IPS-15b (cell line): ENCODE measurements around the gene TWF1.

Experiments used
- H3K27me3 ChIP-seq: one replicate; pipeline ENCODE4 v1.6.1; 2013; ENCODE audit warnings: low read length; ENCODE audit not compliant: control insufficient read depth, insufficient read depth
- H3K36me3 ChIP-seq: one replicate; pipeline ENCODE4 v1.6.1; 2013; ENCODE audit warnings: low read length; ENCODE audit not compliant: control insufficient read depth, insufficient read depth
- H3K4me1 ChIP-seq: one replicate; pipeline ENCODE4 v1.6.1; 2013; ENCODE audit warnings: mild to moderate bottlenecking, low read length; ENCODE audit not compliant: control insufficient read depth, insufficient read depth
- H3K4me3 ChIP-seq: one replicate; pipeline ENCODE4 v1.5.1; 2013; ENCODE audit warnings: low read depth, low read length
- H3K9ac ChIP-seq: one replicate; pipeline ENCODE4 v1.6.1; 2013; ENCODE audit warnings: low read depth, mild to moderate bottlenecking, low read length
- H3K9me3 ChIP-seq: one replicate; pipeline ENCODE4 v1.6.1; 2013; ENCODE audit warnings: mild to moderate bottlenecking, low read length; ENCODE audit not compliant: control insufficient read depth, insufficient read depth

Gene TWF1

DNA sequence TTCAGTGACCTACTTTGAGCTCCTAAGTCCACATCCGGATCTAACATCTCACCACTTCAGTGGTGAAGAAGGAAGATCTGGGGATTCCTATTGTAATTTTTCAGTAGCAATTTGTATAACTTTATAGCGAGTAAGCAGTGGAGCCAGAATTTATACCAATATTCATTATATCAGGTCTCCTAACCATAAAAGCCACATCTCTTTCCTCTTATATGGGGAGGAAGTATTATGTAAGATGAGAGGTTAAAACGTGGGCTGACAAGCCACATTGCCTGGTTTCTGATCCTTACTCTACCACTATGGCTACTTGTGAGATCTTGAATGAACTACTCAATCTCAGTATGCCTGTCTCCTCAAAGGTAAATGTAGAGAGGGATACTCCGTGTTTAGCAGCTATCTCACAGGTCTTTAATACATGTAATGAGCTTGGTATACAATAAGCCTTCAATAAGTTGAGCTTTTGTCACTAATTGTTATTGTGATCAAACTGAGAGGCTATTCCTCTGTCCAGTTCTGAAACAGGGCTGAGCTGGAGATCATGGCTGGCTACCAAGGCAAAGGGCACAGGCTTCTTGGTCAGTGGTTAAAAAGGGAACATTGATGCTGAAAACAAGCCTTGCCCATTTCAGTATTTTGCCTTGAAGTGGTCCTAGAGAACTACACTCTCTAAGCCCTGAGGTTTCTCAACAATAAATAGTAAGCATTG lies 26.5 kb upstream of the TWF1 start:
- H3K9ac ChIP-seq = no peak overlapping the region
- H3K4me1 ChIP-seq = peaks cover 3% of the 10 kb centered on the region
- no peak overlapping the region for H3K4me3 ChIP-seq

DNA sequence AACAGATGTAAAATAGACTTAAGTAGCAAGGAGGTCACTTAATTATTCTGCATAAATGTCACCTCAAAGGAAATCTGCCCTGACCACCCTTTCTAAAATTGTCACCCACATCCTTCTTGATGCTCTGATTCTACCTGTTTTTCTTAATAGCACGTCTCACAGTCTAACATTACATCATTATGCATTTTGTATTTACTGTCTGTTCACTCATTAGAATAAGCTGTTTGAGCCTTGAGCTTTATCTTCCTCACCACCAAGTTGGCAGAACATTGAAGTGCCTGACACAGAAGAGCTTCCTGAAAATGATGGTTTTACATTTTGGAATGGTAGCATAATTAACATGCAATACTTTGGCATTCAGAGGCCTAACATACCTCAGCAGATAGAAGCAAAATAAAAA lies 21.0 kb upstream of the TWF1 start:
- no peaks in the 10 kb centered on the region for H3K27me3 ChIP-seq
- H3K4me1 ChIP-seq = peaks cover 3% of the 10 kb centered on the region
- no peaks in the 10 kb centered on the region for H3K9me3 ChIP-seq
- H3K4me3 ChIP-seq = no peak overlapping the region
- no peaks in the 10 kb centered on the region for H3K36me3 ChIP-seq
- no peak overlapping the region for H3K9ac ChIP-seq

More for the DNA sequence above, 26.5 kb upstream of the TWF1 start:
- Histone ChIP-seq H3K36me3 (no peaks in the 10 kb centered on the region), H3K9me3 (no peaks in the 10 kb centered on the region), H3K27me3 (peaks cover 30% of the 10 kb centered on the region)

DNA sequence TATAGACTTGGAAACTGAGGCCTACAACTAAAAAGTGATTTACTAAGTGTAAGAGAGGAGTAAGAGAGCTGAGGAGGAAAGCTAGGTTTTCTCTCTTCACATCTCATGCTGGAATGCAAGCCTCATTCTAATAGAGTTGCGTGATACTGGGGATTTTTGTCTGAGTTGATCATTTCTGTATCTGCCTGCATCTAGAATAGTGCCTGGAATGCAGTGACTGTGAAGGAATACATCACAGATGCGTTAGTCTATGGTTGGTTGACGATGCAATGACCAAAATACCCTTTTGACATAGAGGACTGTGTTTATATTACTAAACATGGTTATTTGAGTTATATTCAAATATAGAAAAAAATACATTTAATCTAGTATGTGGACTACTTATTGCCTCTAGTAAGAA lies 20.6 kb upstream of the TWF1 start:
- Histone ChIP-seq H3K4me1 (peaks cover 3% of the 10 kb centered on the region), H3K9me3 (no peaks in the 10 kb centered on the region), H3K36me3 (no peaks in the 10 kb centered on the region), H3K9ac (no peak overlapping the region), H3K4me3 (no peak overlapping the region), H3K27me3 (no peaks in the 10 kb centered on the region)

DNA sequence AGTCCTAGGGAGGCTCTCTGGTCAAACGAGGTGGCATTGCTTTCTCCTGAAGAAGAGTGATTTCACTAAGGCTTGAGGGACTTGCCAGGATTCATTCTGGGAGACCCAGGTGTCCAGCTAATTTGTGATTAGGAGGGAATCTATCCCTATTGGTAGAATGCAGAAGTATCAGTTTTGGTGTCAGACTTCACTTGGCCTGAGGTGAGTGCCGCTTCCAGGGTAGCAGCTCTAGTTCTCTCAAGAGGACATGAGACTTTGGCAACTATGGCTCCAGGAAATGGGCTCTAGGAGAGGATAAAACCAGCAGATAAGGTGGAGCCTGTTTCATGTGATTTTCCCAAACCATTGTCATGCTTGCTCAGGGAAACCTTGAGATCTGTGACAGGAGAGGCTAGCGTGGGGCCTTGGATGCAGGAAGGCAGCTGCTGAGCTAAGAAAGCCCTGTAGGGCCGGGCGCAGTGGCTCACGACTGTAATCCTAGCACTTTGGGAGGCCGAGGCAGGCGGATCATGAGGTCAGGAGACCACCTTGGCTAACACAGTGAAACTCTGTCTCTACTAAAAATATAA lies 18.2 kb upstream of the TWF1 start:
- H3K4me1 ChIP-seq = peaks cover 3% of the 10 kb centered on the region
- no peaks in the 10 kb centered on the region for H3K36me3 ChIP-seq
- no peak overlapping the region for H3K9ac ChIP-seq
- H3K4me3 ChIP-seq = no peak overlapping the region
- no peaks in the 10 kb centered on the region for H3K27me3 ChIP-seq
- no peaks in the 10 kb centered on the region for H3K9me3 ChIP-seq

DNA sequence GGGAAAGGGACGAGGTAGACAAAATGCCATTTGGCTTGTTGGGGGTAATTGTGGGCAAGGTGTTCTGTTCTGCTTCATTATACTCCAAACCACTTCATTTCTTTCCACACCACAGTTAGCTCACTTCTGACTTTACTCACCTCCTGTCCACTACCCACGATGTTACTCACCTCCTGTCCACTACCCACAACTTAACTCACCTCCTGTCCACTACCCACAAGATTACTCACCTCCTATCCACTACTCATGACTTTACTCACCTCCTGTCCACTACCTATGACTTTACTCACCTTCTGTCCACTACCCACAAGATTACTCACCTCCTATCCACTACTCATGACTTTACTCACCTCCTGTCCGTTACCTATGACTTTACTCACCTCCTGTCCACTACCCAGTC lies 10.1 kb upstream of the TWF1 start:
- Histone ChIP-seq H3K9me3 (no peaks in the 10 kb centered on the region), H3K4me3 (no peak overlapping the region), H3K36me3 (no peaks in the 10 kb centered on the region), H3K27me3 (no peaks in the 10 kb centered on the region), H3K4me1 (no peaks in the 10 kb centered on the region), H3K9ac (no peak overlapping the region)

DNA sequence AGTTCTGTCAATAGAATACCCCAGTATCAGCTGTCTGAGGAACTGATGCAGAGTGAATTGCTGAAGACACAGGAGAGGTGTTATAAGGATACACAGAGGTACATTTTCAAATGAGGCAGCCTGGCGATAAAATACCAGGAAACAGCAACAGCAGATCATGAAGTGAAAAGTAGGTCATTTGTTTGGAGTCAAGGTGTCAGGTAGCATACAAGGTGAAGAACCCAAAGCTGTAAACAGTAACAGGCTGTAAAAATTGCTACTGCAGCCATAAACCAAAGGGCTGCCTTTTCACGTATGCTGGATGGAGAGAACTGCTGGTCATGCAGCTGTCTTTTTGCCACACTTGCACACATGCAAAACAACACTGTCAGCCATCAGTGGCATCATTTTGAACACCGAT lies 9.3 kb upstream of the TWF1 start:
- Histone ChIP-seq H3K36me3 (no peaks in the 10 kb centered on the region), H3K27me3 (no peaks in the 10 kb centered on the region), H3K9ac (no peak overlapping the region), H3K4me3 (no peak overlapping the region), H3K4me1 (no peaks in the 10 kb centered on the region), H3K9me3 (no peaks in the 10 kb centered on the region)

DNA sequence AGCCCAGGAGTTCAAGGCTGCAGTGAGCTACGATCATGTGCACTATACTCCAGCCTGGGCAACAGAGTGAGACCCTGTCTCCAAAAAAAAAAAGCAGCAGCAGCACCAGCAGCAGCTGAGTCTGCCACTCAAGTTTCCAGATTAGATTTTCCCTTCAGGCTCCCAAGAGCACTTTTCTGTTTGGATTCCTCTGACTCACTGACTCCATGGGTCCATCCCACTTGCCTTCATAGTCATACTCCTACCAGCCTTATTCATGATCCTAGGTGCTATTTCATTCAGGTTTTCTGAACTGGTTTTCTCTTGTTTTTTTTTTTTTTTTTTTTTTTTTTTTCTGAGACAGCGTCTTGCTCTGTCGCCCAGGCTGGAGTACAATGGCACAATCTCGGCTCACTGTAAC lies 6.8 kb upstream of the TWF1 start:
- Histone ChIP-seq H3K27me3 (no peaks in the 10 kb centered on the region), H3K9ac (no peak overlapping the region), H3K9me3 (no peaks in the 10 kb centered on the region), H3K4me1 (no peaks in the 10 kb centered on the region), H3K36me3 (no peaks in the 10 kb centered on the region), H3K4me3 (no peak overlapping the region)

DNA sequence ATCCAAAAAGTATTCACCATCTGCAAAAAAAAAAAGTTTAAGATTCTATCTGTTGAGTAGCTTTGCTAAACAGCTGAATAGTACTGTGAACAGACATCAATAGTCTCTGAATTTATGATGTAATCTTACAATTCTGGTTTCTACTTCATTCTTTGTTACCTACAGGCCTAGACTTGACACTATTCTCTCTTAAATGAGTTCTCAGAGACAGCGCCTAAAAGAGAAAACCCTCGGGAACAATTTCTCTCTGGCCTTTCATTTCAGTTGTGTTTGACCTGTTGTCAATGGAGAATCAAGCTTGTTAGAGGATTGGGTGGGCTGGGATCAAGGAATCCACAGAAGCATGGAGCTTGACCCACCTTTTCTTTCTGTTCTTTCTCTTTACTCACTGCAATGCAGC lies 5.9 kb upstream of the TWF1 start:
- Histone ChIP-seq H3K4me3 (no peak overlapping the region), H3K36me3 (no peaks in the 10 kb centered on the region), H3K9ac (no peak overlapping the region), H3K27me3 (no peaks in the 10 kb centered on the region), H3K9me3 (no peaks in the 10 kb centered on the region), H3K4me1 (no peaks in the 10 kb centered on the region)

DNA sequence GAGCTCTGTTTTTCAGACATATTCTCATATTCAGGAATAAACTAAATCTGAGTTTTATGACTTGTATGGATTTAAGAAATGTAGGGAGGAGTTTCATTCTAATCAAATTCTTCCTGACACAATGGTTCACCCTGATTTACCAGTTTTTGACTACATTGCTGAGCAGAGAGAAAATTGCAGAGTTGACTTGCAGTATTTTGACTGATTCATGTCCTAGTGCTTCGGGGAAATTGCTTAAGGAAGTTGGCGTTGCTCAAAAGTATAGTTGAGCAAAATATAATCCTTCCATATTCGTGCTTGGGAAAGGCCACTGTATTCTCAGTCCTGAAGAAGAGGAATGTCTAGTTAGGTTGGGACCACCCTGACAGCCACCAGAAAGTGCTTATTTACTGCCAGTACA lies 1.3 kb upstream of the TWF1 start:
- no peak overlapping the region for H3K9ac ChIP-seq
- no peaks in the 10 kb centered on the region for H3K4me1 ChIP-seq
- no peaks in the 10 kb centered on the region for H3K9me3 ChIP-seq
- no peaks in the 10 kb centered on the region for H3K27me3 ChIP-seq
- no peaks in the 10 kb centered on the region for H3K36me3 ChIP-seq
- H3K4me3 ChIP-seq = no peak overlapping the region

DNA sequence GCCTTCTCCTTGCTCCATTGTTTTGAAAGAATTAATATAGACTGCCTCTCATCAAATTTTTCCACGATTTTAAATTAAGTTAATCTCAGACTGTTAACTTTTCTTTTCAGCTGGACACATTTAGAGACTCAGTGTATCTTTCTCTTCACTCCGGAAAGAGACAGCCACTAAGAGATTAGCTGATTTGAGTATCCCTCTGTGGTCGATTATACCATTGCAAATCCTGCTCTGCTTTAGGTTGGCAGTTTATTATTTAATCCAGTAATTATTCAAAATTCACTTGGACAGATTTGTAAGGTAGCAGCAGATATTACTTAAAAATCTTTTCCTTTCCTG lies 588 bp upstream of the TWF1 start:
- Histone ChIP-seq H3K9me3 (no peaks in the 10 kb centered on the region), H3K27me3 (no peaks in the 10 kb centered on the region), H3K4me3 (peak overlapping the region; percentile 81), H3K4me1 (no peaks in the 10 kb centered on the region), H3K9ac (peak overlapping the region; percentile 84), H3K36me3 (no peaks in the 10 kb centered on the region)

DNA sequence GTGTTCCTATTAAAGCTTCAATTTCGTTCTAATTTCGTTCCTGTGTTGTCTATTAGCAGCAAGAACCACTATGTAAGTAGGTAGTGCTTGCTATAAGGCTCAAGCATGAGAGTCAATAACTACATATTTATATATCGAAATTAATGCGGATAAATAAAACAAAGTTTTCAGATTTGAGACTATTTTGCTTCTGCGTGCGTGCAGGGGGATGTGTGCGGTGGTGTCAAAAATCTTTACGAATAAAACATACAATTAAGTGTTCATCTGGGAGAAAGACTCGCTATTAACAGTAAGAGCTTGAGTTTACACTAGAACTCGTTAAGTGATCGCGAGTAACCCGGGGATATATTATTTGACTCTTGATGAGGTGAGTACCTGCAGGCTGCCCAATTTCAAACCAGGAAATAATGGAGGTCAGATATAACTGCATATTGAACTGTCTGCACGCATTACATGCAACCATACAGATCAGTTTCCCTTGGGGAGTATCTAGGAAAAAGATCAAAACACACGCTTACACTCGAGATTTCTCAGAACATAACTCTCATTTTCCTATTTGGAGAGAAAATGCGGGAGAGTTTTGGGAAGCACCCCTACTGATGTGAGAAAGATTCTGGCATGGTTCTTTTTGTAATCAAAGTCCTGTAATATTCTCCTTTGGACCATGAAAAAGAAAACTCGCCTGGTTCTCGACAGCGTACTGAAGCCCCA lies 813 bp downstream of the TWF1 start:
- Histone ChIP-seq H3K9me3 (no peaks in the 10 kb centered on the region), H3K4me1 (no peaks in the 10 kb centered on the region), H3K27me3 (no peaks in the 10 kb centered on the region), H3K36me3 (no peaks in the 10 kb centered on the region), H3K9ac (peak overlapping the region; percentile 87), H3K4me3 (peak overlapping the region; percentile 81)

DNA sequence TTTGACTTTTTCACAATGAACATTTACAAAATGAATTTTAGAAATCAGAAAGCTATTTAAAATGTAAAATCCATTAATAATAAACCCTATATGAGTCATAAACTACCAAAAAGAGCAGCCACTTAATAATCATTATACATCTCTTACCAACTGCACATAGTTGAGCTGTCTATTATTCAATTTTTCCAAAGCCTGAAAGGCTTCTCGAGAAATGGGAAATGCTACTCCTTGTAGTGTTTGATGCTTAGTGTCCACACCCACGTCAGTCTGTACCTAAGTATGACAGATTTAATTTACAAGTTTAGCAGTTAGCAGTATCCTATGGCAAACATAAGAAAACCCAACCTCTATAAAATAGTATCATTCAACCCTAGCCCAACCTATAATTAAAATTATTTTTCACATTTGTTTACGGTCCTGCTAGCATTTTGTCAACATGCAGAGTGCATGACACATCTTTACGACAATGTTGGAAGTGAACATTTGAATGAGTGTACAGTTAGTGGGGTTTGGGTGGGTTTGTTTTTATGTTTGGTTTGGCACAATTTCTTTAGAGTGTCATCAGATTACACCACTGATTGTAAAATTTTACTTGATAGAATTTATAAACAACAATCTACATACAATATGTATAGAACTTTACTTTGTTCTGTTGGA lies 8.4 kb downstream of the TWF1 start:
- Histone ChIP-seq H3K4me3 (no peak overlapping the region), H3K9ac (no peak overlapping the region), H3K36me3 (peaks cover 6% of the 10 kb centered on the region), H3K27me3 (no peaks in the 10 kb centered on the region), H3K4me1 (no peaks in the 10 kb centered on the region), H3K9me3 (no peaks in the 10 kb centered on the region)
